Activated CD4-positive, alpha-beta T cell treated with anti-CD3 and anti-CD28 coated beads, Interleukin-2, amount 50 U/mL, for 24 hours (primary cell): ENCODE results near the gene TM9SF3.

ENCODE experiments used
- DNase-seq, 2 donors: peaks; one replicate each; pipeline ENCODE4 v3.0.0-alpha.2; 2020; ENCODE audit warnings: low read depth in 1 of 2, low spot score in 1 of 2

TM9SF3 gene

DNA sequence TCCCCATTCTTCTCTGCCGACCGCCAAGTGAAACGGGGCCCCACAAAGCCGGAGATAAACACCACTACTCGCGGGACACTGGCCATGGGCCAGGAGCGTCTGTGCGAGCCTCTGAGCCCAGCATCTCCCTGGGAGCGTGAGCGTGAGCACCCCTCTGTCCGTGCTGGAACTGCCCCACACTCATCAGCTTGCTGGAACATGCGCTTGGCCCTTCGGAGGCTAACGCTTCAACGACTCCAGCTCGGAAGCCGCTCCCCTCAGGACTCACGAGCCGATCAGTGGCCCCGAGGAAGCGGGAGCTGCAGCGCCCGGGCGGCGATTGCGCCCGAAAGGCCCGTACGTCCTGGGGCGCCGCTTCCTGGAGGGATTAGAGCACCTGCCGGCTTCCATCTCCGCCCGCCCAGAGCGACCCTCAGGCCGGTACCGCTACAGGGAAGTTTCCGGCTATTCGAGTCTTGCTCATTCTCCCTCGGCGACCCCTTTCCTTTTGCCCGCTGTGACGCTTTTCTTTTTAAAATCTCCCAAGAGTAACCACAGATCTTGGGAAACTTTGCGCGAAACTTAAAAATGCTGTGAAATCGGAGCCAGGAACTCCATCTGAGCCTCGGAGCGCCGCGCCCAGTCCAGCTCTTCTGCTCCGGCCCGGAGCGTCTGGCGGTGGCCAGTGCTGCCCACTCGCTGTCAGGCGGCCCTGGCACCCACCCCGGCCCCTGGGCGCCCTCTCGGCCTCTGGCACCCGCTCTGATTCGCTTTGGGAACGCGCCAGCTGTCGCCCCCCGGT, 74.1 kb downstream of the TM9SF3 start:
- DNase-seq, result no peak

DNA sequence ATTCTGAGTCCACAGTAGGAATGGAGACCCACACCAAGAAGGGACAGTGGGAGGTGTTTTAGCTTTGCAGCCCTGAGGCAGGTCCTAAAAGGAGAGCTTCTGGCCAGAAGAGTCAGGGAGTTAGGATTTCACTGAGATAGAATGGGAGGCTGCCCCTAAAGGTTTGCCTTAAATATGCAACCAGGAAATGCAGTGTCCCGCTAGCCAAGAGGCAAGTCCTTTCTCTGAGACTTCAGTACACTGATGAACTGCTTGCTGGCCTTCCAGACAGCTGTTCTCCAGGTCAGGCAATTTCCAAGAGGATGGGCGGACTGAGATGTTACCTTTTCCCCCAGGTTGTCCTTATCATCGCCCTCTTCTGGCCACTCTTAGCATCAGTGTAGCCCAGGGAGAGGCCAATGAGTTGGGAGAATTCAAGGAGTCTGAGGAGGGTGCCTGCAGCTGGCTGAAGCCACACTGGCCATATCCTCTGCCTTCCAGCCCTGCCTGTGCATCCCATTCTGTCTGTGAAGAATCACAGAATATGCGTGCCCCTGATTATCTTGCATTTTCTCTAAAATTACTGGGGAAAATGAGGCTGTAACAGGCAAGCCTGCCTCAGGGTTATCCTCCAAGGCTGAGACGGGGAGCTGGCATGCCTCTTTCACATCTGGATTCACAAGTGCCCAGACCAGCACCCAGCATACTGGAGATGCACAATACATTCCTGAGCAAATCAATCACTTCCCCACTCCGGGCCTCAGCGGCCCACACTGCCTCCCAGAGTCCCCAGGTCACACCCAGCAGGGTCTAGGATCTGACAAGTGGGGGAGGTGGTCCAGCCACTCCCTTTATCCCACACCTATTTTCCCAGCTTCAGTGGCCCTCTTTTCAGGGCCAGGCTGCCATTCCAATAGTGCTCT, 75.5 kb downstream of the TM9SF3 start:
- no peak for DNase-seq

DNA sequence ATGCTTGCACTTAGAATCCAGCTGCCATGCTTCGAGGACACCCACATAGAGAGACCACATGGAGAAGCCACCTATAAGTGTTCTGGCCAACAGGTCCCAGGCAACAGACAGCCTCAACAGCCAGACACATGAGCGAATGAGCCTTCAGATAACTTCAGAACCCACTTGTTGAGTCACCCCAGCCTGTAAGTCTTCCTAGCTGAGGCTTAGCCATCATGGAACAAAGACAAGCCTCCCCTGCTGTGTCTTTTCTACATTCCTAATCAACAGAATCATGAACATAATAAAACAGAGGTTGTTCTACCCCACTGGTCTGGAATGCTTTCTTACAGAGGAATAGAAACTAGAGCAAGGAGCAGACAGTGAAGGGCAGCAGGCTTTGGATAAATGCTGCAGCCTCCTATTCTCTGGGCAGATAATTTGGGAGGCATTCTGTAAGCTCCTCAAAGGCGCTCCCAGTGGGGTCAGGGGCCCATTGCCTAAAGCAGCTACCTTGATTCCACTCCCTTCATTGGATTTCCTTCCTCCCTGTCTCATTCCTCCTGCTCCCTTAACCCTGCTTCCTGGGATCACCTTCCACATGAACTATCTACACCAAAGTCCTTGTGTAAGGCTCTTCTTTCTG, 77.7 kb downstream of the TM9SF3 start:
- DNase-seq, result no peak

DNA sequence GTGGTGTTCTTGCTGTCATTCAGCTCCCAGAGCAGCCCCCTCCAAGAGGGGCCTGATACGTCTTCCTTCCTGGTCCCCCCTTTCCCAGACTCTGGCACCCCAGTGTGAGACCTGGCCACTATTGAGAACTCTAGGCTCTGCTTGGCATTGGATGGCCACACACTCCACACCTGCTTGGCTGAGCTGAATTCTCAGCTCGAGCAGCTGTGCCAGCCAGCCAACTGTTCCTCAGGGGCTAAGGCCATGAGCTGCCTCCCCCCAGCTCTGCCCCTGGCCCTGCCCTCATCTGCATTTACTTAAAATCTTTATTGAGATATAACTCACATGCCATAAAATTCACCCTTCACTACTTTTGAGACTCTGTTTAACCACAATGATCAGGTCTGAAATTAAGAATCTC, 79.8 kb downstream of the TM9SF3 start:
- no peak for DNase-seq

DNA sequence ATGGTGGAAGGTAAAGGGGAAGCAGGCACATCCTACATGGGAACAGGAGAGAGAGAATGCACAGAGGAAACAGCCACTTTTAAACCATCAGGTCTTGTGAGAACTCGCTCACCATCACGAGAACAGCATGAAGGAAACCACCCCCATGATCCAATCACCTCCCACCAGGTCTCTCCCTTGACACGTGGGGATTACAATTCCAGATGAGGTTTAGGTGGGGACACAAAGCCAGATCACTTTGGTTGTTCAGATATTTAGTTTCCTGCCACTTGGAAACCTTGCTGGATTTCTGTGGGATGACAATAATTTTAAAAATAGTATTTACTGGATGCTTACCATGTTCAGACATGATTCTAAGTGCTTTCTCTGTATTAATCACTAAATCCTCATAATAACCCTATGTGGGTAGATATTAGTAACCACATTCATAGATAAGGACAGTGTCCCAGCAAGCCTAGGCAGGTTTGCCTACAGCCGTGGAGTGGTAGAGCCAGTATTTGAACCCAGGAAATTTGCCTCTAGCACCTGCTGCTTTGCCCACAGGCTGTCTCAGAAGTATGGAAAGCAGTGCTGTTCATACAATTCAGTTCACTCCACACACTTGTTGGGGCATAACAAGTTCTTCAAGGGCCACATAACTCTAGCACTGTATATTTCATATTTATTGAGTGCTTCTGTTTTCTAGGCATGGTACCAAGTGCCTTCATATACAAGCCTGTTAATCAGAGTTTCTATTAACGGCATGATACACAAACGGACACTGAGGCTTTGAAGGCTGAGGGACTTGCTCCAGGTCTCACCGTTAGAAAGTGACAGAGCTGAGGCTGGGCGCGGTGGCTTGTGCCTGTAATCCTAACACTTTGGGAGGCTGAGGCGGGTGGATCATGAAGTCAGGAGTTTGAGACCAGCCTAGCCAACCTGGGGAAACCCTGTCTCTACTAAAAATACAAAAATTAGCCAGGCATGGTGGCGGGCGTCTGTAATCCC, 81.4 kb downstream of the TM9SF3 start:
- no peak for DNase-seq

DNA sequence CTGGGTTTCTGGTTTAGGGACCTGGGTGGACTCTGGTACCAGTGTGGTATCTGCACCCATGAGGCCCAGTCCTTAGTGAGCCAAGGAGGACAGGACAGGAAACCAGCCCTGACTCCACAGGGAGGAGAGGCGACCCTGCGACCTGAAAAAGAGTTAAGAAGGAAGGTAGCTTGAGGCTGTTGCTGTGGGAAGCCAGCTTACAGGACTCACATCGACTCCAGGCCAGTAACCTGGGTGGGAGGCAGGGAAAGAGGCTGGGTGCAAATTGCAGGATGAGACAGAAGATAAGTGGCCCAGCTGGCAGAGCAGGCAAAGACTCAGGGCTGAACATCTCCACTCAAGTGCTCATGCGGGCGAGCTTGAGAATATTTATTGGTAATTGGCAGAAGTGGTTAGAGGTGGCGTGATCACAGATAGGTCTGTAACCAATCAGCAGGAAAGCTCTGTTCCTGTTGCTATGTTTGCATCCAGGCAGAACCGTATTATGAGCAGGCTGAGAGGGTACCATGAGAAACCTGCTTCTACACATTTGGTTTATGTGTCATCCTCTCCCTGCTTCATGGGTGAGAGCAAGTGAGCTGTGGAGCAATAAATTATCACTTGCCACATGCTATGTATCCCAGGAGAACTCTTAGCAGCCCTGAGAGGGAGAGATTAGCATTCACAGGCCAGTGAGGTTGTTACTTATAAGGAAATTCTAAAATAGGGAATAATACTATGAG, 84.1 kb downstream of the TM9SF3 start:
- no peak for DNase-seq

DNA sequence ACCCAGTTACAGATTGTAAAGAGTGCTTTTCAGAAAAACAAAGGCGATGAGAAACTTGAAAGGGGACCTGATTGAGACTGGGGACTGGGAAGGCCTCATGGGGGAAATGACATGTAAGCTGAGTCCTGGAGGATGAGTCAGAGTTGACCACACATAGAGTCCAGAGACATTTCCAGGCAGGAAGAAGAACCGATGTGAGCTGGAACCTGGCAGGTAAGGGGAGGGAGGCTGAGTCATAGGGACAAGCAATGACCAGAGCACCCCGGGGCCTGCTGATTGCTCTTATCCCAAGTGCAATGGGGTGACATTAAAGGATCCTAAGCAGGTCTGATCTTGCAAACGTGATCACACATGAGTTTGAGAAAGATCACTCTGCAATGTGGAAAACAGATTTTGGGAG, 84.8 kb downstream of the TM9SF3 start:
- DNase-seq, result no peak

DNA sequence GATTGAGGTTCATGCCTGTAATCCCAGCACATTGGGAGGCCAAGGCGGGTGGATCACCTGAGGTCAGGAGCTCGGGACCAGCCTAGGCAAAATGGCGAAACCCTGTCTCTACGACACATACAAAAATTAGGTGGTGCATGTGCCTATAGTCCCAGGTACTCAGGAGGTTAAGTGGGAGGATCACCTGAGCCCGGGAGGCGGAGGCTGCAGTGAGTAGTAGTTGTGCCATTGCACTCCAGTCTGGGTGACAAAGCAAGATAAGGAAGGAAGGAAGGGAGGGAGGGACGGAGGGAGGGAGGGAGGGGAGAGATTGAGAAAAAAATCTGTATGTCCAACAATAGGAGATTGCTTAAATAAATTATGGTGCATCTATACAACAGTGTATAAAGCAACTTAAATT, 86.3 kb downstream of the TM9SF3 start:
- DNase-seq, result no peak

DNA sequence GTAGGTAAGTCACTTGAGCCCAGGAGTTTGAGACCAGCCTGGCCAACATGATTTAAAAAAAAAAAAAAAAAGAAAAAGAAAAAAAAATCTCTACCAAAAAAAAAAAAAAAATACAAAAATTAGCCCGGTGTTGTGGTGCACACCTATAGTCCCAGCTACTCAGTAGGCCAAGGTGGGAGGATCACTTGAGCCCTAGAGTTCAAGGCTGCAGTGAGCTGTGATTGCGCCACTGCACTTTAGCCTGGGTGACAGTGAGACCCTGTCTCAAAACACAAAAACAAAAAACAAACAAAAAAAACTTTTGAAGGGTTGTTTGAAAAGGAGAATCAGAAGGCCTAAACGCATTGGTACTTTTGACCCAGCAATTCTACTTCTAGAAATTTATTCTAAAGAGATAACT, 86.8 kb downstream of the TM9SF3 start:
- no peak for DNase-seq

DNA sequence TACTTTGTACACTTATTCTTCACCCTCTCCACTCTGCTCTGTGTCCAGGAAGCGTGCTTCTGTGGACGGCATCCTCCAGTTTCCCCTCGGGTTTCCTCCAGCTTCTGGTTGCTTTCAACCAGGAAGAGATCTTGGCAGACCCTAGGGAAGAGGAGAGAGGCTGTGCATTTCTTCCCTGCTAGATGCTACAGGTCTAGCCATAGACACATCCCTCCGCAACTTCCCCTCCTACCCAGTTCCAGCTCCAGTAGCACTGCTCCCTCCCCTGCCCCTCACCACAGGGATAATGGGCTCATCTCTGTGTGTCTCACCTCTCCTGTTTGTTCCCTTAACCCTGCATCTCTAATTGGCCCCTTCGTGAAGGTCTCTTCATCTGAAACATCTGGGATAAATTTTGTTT, 89.4 kb downstream of the TM9SF3 start:
- no peak for DNase-seq

DNA sequence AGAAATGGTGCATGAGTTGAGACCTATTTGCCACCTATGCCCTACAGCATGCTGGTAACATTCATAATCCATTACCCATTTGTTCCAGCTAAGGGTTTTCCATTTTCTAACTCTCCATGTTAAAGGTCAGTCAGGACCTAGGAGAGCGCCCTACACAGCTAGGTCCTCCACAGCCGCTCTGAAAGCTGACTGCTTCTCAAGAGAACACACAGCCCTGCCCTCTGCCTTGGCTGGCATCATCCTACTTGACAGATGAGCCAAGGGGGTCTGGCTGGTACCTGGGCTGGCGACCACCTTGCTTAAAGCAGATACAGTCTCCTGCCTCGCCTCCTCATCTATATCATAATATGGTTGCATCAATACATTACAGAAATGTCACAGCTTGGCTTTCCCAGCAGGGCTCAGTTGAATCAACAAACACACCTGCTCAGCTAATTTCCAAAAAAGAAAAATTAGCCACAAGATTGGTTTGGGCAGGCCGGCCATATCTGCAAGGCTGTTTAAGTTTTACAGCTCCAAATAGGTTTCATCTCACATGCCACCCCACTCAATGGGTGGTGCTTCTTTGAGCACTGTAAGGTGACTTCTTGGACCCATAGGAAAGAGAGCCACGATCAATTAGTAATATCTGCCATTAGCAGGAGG, 90.4 kb downstream of the TM9SF3 start:
- DNase-seq, result no peak

DNA sequence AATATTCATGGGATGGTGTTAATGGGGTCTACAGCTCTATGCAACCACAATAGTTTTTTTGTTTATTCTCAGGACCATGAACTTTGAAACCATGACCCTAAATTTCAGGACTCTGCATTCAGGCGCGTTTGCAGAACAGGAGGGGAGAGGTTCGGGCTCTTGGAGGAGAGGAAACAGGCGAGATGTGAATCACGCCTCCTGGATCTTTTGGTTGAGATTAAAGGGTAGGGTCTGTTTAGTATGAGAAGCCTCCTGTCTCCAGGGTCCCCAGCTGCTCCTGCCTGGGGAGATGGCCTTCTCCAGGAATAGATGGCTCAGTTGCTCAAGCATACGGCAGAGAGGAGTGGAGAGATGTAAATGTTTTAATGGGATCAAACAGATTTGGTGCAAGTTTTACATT, 91.3 kb downstream of the TM9SF3 start:
- no peak for DNase-seq

DNA sequence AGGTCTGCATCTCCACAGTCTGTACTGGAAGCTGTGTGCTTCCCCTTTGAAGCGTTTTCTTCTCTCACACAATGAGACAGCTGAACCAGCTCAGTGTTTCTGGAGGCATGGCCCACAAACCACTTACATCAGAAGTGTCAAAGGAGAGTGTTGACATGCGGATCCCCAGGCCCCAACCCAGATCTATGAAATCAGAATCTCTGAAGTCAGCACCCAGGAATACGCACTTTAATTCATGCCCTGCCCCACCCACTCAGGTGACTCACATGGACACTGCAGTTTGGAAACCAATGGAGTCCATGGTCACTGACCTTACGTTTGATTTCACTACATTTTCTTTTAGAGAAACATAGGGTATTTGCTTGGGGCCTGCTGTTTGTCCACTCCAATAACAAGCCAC, 92.1 kb downstream of the TM9SF3 start:
- DNase-seq, result no peak

DNA sequence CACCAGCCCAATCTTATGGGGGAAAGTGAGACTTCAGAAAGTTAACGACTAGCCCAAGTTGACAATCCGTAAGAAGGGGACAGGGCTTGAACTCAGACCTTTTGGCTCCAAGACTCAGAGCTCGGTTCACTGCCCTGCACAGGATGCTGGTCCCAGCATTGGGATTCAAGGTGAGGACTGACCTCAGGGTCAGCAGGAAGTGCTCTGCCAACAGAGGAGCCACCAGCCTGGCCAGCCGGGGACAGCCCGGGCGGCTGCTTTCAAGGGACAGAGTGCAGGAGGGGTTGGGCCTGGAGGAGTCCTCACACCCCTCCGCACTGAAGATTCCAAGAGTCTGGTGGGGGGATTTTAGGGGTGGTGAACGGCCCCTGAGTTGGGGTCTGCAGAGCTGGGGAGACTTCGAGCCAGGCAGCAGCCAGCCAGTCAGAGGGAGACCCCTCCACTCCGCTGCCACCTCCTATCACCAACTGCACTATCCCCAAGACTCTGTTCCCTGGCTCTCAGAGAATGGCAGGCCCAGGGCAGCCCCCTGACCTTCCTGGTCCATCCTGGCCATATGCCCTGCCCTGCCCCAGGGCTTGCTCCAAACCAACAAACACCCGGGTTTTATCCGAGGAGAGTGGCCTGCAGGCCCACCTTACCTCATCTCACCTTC, 92.8 kb downstream of the TM9SF3 start:
- DNase-seq, result no peak

DNA sequence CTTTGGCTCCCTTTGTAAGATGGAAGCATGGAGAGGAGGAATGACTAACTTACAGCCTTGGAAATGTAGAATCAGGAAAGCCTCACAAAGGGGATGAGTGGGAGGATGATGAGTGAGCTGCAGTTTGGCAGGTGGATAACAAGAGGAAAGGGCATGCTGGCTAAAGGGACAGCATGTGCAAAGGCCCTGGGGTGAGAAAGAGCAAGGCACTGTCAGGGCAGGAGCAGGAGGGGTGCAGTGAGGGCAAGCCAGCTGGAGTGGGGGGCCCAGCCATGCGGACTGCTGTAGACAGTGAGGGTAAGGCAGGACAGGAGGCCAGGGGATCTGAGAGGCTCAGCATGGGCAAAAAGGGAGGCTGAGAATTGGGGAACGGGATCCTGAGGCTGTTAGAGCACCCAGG, 93.6 kb downstream of the TM9SF3 start:
- no peak for DNase-seq

DNA sequence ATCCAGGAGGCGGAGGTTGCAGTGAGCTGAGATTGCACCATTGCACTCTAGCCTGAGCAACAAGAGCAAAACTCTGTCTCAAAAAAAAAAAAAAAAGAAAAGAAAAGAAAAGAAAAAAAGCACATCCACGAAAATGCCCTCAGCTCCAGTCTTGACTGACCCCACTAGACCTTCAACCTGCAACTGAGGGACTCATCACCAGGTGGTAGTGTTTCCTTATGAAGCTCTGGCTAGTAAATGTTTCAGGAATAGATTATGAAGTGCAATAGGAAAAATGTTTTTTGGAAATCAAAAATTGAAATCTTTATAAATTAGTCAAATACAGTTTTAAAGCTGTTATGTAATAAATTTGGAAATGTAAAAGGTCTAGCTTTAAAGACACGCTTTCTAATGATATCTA, 95.5 kb downstream of the TM9SF3 start:
- DNase-seq, result no peak

DNA sequence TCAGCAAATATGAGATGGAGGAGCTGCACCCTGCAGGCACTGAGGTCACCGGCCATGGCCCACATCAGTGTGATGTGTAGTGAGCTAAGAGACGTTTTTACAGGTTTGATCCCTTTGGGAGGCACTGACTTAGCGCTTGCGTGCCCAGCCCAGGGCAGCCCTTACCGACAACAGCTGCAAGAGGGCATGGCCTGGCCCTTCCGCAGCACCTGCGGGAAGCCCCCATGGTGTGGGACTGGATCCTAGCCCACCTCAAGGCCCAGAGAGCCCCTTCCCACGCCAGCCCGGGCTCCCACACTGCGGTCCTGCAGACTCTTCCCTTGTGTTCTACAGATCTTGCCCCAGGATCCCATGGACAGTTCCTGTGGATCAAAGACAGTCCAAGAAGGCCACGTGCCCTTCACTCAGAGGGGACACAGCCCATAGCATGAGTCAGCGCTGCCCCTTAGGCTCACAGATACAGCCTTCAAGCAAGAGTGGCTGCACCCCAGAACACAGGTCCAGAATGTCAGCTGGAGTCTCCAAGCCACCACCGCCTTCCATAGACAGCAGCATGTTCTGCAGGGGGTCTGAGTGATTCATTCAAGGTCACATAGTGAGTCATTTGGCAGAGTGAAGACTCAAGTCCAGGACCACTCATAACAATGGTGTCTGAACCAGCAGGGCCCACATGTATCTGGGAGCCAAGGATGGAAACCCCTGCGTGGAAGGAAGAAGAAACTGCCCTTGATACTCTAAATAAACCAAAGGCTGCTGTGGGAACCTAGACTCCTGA, 98.5 kb downstream of the TM9SF3 start:
- no peak for DNase-seq

DNA sequence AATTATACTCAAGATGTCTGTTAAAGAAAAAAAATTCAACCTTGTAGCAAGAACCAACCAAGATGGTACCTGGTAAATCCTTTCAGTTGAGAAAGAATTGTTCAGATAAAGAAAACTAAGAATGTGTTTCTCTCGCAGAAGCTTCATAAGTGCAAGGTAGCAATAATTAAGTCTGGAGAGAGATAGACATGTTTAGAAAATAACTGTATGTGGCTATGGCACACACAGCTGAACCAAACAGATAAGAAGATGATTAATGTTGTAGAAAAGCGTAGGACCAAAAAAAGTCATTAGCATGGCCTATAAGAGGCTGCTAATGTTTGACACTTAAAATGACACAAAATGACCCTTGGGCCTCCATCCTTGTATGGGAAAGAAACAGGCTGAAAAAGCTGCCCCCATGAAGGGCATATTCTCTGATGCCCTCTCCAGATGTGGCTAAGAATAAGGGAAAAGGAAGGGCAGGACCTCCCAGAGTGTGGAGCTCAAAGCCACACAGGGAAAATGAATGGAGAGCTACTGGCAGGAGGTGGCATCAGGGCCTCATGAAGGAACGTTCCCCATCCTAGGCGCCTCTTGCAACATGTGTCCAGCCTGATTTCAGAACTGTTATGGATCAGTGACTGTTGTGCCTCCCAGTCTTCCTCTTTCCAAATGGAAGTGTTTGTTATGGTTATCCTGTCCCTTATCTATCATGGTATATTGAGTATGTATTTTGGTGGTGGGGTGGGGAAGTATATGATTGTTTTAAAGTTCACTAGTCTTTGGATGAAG, 103.8 kb downstream of the TM9SF3 start:
- no peak for DNase-seq
